Measurements from ENCODE around the gene MCOLN2.

- TF ChIP-seq CTCF (IDR thresholded peaks at IDR 0.05) (no peak), FOXK1 (CRISPR knock-in tag; IDR thresholded peaks at IDR 0.05) (no peak), RELA (CRISPR knock-in tag; IDR thresholded peaks at IDR 0.05; ENCODE audit: borderline replicate concordance) (no peak), ARID4B (CRISPR knock-in tag; IDR thresholded peaks at IDR 0.05; ENCODE audit: borderline replicate concordance) (no peak), ZNF263 (CRISPR knock-in tag; IDR thresholded peaks at IDR 0.05; ENCODE audit: low read depth) (no peak), TP53 (CRISPR knock-in tag; IDR thresholded peaks at IDR 0.05) (no peak), E2F4 (CRISPR knock-in tag; IDR thresholded peaks at IDR 0.05; ENCODE audit: borderline replicate concordance, low read depth) (no peak), GABPB1 (CRISPR knock-in tag; IDR thresholded peaks at IDR 0.05) (no peak), ATF2 (CRISPR knock-in tag; IDR thresholded peaks at IDR 0.05; ENCODE audit: borderline replicate concordance, low read depth) (no peak), JUN (CRISPR knock-in tag; IDR thresholded peaks at IDR 0.05) (no peak)
Measured at GRCh38 chr1:84998642-84999280, 1.8 kb upstream of the MCOLN2 start.
